GM18861 (cell line): ENCODE results near the gene NDUFV1.
"Not testable (repeated sequence)": the region's sequence is repeated elsewhere in the genome, so short reads cannot be mapped to it uniquely, and the experiment has no call there.

Experiments used
- ATAC-seq: cut with Tn5 transposase; IDR thresholded peaks from one replicate; pipeline ENCODE4 v1.9.1; 2021; ENCODE audit not compliant: unreplicated experiment

The NDUFV1 gene

GRCh38 chr11:67585911-67586310 lies 20.8 kb upstream of the NDUFV1 start:
- no peak for ATAC-seq

- no peak for ATAC-seq
These were observed 20.0 kb upstream of the NDUFV1 start for GRCh38 chr11:67586568-67587250.

- ATAC-seq, result peak; percentile 24
These were observed 18.6 kb upstream of the NDUFV1 start for GRCh38 chr11:67588136-67588503.

GRCh38 chr11:67588899-67589415 lies 17.8 kb upstream of the NDUFV1 start:
- ATAC-seq, result not testable (repeated sequence)

- ATAC-seq, result no peak
These were observed 13.7 kb upstream of the NDUFV1 start for GRCh38 chr11:67592880-67593564.

GRCh38 chr11:67593565-67593905 lies 13.2 kb upstream of the NDUFV1 start:
- no peak for ATAC-seq

DNA sequence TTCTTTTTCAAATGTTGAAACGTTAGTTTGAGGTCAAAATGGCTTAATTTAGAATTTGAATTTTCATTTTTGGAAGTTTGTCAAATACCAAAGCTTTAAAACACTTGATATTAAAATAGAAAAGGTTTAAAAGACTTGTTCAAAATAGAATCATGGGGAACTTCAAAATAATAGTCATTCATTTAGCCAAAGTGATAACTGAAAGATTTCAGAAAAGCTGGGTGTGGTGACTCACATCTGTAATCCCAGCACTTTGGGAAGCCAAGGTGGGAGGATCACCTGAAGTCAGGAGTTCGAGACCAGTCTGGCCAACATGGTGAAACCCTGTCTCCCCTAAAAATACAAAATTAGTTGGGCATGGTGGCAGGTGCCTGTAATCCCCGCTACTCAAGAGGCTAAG lies 12.3 kb upstream of the NDUFV1 start:
- no peak for ATAC-seq

GRCh38 chr11:67596753-67597300 lies 9.9 kb upstream of the NDUFV1 start:
- ATAC-seq, result no peak

- not testable (repeated sequence) for ATAC-seq
These were observed 9.3 kb upstream of the NDUFV1 start for GRCh38 chr11:67597458-67597857.

DNA sequence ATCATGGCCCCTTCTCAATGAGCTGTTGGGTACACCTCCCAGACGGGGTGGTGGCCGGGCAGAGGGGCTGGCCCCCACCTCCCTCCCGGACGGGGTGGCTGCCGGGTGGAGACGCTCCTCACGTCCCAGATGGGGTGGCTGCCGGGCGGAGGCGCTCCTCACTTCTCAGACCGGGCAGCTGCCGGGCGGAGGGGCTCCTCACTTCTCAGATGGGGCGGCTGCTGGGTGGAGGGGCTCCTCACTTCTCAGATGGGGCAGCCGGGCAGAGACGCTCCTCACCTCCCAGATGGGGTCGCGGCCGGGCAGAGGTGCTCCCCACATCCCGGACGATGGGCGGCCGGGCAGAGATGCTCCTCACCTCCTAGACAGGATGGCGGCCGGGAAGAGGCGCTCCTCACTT lies 8.8 kb upstream of the NDUFV1 start:
- not testable (repeated sequence) for ATAC-seq

DNA sequence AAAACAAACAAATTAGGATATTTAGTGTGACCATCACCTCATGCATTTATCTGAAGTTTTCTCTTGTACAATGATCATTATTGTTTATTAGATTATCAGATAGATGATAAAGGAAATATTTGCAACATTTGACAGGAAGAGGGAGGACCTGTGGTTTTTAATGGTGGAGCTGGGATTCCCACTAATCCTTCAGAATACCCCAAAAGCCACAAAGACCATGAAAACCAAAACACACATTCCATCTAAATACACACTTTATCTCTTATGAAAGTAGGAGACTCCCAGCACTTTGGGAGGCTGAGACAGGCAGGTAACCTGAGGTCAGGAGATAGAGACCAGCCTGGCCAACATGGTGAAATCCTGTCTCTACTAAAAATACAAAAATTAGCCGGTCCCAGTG lies 7.6 kb upstream of the NDUFV1 start:
- ATAC-seq, result no peak

GRCh38 chr11:67600324-67601029 lies 6.3 kb upstream of the NDUFV1 start:
- peak; percentile 75 for ATAC-seq

- ATAC-seq, result peak; percentile 16
These were observed 5.6 kb upstream of the NDUFV1 start for GRCh38 chr11:67601098-67601497.

- ATAC-seq, result not testable (repeated sequence)
These were observed 2.6 kb upstream of the NDUFV1 start for GRCh38 chr11:67604119-67604518.

GRCh38 chr11:67604815-67605214 lies 1.9 kb upstream of the NDUFV1 start:
- ATAC-seq, result no peak

DNA sequence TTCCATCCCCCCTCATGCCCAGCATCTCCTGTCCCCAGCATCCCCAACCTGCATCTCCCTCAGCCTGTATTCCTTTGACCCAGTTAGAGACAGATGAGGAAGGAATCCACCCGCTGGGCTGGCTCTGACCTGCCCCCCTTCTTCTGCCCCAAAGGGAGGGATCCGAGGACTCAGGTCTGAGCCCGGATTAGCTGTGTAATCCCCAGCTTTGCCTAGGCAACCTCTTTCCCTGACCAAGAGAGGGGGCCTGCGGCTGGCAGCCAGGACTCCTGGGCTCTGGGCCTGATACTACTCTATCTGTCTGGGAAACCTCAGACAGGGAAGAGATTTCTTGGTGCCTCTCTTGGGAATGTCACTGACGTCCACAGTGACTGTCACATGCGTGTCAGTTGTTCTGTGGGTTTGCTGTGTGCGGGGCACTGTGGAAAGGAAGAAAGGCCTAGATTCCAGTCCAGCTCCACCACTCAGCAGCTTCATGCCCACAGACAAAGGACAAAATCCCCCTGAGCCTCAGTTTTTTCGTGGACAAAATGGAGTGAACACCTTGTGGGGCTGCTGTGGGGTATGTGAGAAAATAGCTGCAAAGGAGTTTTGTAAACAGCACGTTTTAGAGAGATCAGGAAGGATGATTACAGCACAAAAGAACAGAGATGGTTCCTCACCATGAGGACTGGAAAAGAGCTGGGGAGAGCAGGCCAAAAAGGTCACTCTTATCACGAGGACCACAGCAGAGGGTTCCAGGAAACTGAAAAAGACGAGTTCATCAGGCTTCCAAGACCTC lies 1.3 kb upstream of the NDUFV1 start:
- no peak for ATAC-seq

GRCh38 chr11:67606093-67606491 lies 644 bp upstream of the NDUFV1 start:
- ATAC-seq, result no peak

DNA sequence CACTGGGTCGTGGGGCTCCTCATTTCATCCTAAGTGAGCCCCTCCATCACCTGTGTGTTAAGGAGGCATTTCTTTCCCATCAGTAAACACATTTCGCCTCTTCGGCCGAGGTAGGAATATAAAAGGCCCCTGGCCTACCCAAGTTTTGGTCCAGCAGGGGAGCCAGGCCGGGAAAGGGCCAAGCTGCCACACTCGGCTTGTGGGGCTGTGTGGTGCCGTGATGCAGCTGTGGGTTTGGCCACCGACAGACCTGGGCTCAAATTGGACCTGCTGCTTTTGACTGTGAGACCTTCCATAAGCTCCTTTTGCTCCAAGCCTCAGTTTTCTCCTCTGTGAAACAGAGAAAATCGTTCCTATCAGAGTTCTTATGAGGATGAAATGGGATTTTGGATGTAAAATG lies 771 bp downstream of the NDUFV1 start:
- ATAC-seq, result no peak

DNA sequence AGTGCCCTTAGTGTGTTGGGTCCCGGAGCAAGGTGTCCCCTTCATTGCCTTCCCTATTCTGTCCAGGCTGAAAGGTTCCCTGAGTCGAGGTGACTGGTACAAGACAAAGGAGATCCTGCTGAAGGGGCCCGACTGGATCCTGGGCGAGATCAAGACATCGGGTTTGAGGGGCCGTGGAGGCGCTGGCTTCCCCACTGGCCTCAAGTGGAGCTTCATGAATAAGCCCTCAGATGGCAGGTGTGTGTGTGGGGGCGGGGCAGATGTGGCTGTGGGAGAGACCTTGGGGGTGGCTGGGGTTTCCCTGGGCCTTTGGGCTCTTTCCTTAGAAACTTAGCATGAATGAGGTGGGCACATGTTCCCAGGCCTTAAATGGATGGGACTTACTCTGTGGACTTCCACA lies 1.8 kb downstream of the NDUFV1 start:
- ATAC-seq, result no peak

DNA sequence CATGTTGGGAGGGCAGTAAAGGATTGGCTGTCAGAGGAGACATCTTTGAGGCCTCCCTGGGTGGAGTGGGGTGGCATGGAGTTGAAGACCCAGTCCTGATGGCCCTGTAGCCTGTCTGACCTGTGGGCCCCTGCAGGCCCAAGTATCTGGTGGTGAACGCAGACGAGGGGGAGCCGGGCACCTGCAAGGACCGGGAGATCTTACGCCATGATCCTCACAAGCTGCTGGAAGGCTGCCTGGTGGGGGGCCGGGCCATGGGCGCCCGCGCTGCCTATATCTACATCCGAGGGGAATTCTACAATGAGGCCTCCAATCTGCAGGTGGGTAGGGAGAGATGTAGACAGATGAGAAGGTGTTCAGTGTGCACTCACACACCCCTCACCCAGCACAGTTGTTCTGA lies 2.6 kb downstream of the NDUFV1 start:
- ATAC-seq, result no peak

- no peak for ATAC-seq
These were observed 3.6 kb downstream of the NDUFV1 start for GRCh38 chr11:67610302-67610868.
